ENCODE measurements around the gene RTP2.

Gene RTP2

DNA sequence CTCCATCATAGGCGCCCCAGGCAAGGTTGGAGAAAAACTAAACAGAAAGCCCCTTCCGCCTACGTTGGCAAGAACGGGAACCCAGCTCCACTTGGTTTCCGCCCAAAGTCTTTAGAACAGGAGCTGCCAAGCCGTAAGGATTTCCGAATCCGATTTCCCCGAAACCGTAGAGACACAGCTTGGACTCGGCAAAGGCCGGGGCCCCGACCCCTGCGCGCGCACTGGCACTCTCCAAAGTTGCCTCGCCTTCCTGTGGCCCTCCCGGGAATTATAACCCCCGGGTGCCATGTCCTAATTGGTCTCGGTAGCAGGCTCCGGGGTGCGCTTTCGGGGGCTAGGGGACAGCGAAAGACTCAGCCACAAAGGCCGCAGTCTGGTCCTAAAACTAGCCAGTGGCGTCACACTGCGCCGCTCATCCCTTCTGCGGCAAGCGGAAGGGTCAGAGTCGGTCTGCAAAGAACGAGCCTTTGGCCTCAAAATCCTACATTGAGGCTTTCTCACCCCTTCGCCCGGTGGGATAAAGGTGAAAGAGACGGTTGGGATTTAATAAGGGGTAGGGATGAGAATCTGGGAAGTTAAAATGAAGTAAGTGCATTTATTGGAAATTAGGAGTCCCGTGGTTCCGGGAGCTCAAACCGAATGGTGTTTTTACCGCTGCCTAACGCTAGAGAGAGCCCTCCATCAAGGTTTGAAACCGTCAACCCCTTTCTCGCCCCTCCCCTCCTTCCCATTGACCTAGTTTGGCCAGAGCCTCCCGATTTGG lies 36.2 kb upstream of the RTP2 start:
- peak; percentile 87 for DNase-seq (ENCODE audit: low spot score)
- no peak for FAIRE-seq

DNA sequence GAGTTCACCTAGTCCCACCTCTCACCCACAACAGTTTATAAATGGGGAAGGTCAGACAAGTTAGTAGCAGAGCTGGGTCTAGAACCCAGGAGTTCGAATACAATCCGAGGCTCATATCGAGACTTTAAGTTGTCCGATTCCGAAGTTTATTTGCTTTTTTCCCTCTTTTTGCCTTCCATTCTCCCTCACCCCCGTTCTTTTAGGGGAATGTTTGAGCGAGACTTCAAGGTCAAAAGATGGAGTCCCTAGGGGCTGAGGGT lies 35.6 kb upstream of the RTP2 start:
- DNase-seq (ENCODE audit: low spot score), result no peak
- no peak for FAIRE-seq

DNA sequence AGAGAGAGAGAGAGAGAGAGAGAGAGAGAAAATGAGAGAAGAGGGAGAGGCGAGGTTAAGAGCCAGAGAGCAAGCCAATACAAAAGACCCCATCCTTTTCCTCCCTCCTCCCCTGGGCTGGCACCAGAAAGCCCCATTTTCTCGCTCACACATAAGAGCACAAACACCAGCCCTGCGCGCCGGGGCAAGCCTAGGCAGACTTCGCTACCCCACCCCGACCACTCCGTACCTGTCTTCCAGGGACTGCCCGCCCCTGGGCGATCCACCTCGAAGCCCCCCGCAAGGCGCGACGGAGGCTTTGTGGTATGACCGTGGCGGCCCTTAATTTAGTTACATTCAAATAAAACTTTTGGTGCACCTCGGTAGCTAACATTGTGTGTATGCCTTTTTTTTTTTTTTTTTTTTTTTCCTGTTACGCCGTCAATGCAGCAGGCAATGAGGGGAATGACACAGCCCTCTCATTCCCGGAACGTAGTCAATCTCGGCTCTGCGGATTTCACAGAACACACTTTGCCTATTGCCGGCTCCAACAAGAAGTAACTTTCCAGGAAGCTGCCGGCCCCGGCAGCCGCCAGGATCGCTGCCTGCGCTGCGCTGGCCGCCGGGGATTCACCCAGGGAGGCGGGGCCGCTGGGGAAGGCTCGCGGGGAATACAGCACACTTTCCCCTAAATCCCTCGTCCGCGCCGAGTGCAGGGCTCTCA lies 35.2 kb upstream of the RTP2 start:
- no peak for FAIRE-seq
- DNase-seq (ENCODE audit: low spot score), result no peak

DNA sequence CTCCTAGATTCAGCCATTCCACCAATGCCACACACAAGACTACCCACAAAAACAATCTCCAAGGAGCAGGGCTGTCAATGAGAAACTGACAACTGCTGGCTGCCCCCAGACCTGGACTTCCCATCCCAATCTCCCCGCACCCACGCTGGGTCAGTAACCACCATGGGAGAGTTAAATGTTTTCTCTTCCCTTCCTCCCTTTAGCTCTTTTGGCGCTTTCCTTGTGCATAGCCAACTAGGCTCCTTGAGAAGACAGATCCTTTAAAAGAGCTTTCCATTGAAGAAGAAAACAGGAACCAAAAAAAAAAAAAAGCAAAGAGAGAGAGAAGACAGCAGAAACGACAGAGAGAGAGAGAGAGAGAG lies 34.6 kb upstream of the RTP2 start:
- DNase-seq (ENCODE audit: low spot score), result no peak
- no peak for FAIRE-seq

DNA sequence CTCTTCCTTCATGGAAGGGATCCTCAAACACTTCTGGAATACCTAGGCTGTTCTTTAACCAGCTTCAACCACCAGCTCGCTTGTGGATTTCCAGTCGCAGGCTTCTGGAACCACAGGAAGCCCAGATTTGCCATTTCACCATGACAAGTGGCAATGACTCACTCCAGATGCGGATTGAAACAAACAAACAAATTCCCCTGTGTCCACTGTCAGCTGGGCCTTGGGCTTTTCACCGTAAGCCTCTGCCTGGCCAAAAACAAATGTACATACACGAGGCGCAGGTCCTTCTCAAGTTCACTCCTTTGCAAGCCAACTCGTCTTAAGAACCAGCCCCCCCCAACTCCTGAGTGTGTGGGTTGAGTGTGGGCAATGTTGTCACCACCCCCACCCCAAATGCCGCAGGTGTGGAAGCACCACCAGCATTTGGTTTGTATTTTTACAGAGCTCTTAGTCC lies 34.1 kb upstream of the RTP2 start:
- FAIRE-seq (no peak), DNase-seq (ENCODE audit: low spot score) (no peak)

DNA sequence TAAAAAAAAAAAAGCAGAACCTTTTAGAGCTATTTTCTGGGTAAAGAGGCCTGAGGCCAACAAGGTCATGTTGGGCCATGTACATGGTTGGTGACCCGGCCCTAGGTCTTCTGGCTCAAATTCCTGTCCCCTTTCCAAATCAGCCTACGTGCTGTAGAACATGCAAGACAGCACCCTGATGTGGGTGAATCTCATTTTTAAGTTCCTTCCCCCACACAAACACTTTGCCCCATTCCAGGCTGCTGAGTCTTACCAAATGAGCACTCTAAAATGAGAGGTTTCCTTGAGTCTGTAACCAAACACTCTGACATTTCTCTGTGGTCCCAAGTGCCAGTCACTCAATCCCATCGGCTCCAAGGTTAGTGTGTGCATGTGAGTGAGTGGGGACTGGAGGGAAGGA lies 33.5 kb upstream of the RTP2 start:
- no peak for FAIRE-seq
- no peak for DNase-seq (ENCODE audit: low spot score)

DNA sequence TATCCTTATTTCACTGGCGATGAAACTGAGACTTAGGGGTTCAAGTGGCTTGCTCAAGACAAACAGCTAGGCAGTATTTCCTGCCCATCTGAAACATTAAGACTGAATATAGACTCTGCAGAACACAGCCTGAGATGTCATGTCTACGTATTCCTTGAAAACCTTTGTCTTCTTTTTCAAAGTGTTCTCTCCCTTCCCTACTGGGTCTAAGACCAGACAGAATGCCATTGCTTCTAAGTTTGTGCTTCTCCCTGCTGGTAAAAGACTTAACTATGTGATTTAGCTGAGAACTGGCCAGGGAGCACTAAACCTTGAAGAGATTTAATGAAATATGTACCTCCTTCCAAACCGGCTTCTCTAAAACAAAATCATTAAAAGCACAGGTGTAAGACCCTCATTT lies 33.0 kb upstream of the RTP2 start:
- FAIRE-seq, result no peak
- DNase-seq (ENCODE audit: low spot score), result no peak

DNA sequence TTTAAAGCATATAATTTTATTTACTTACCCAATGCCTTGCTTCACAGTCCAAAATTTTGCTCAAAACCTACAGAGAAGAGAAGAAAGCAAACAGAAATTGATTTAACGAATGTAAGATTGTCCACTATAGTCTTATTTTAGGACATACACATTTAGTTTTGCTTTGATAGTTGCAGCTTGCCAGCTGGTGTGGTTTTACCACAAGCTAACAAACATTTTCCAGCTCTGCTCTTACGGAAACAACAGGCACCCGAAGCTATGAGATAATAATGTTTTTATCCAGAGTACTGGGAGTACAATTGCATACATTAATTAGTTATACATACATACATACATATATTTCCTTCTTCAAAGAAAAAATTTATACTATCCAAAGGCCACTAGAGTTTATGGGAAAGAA lies 32.5 kb upstream of the RTP2 start:
- no peak for FAIRE-seq

DNA sequence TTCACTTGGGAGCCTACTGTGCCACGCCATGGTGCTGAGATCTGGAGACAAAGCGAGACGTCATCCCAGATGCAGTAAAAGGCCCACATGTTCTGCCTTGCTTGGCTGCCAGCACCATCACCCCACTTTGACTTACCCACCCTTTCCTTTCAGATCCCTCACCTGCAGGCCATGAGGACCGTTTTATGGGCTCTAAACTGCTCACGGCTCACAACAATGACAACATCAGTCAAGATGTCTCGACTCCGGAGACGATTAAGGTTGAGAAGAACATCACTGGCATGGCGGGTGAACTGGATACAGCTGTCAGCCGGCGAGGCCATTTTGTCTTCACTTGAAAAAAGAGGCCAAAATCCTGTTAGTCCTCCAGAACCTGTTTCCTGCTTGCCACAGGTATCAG lies 31.0 kb upstream of the RTP2 start:
- FAIRE-seq, result no peak
- no peak for DNase-seq (ENCODE audit: low spot score)

More for the DNA sequence above, 32.5 kb upstream of the RTP2 start:
- no peak for DNase-seq (ENCODE audit: low spot score)

DNA sequence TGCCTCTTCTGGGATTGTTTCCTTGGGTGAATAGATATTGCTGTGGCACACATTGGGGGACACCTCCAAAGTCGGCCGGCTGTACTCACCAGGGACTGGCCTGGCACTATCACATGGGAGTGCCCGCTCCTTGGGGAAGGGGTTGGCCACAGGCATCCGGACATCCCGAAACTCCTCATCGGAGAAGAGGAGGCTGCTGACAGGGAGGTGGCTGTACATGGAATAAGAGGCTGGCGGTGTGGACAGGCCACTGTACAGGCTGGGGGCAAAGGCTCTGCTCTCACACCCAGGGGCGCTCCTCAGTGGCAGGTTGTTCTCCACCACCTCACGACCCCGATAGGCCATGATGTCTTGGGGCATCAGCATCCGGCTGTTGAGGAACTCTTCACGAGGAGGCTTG lies 27.2 kb upstream of the RTP2 start:
- FAIRE-seq, result no peak
- DNase-seq (ENCODE audit: low spot score), result no peak

DNA sequence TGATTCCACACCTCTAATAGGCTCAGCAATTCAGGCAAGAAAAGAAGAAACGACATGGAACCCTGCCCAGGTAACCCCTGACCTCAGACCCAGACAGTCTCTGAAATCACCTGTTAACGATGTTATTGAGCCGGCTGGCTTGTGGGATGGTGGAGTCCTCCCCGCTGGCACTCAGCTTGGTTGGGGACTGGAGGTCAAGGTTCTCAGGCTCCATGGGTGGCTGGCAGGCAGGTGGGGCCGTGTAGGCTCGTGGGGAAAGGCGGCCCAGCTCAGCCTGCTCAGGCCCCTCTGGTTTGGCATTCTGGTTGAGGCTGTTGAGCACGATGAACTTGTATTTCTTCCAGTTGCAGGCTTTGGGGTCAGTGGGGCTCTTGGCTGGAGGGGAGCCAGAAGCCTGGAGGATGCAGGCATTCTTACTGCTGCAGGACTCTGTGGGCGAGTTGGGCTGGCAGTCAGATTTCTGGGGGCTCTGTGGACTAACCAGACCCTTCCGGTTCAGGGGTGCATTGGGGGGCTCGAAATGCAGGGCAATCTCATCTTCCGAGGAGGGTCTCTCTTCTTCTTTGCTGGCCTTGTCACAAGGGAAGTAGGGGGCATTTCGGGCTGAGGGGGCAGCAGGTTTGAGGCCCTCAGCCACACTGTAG lies 26.7 kb upstream of the RTP2 start:
- DNase-seq (ENCODE audit: low spot score), result no peak
- FAIRE-seq, result no peak

DNA sequence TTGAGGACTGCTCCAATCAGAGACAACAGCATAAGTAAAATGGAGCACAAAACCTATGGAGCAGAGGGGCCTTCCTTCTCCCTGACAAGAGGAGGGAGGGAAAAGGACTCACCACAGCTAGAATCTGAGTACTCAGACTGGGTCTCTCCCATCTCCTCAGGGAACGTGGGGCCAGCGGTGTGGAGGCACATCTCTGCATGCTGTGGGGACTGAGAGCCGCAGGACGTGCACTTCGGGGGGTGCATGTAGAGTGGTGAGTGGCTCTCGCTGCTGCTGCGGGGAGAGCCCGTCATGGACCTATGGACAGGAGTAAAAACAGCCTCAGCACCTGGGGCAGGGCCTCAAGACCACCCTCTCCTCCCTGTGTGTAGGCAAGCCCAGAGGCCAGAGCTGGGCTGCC lies 25.9 kb upstream of the RTP2 start:
- DNase-seq (ENCODE audit: low spot score), result no peak
- FAIRE-seq, result no peak

DNA sequence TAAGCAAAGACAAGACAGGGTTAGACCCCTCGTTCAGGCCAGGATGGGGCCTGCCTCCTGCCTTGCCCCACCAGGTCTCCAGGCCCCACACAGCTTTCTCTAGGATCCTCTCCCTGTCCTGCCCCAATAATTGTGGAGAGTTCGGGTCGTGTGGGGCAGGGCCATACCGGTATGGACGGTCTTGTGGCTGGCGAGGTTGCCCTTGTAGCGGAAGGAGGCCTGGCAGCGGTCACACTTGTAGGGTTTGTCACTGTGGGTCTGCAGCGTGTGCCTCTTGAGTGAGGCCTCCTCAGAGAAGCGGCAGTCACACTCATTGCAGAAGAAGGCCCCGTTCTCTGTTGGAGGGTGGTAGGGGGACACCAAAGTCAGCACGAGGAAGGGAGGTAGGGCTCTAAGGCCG lies 24.2 kb upstream of the RTP2 start:
- DNase-seq (ENCODE audit: low spot score), result no peak
- no peak for FAIRE-seq

DNA sequence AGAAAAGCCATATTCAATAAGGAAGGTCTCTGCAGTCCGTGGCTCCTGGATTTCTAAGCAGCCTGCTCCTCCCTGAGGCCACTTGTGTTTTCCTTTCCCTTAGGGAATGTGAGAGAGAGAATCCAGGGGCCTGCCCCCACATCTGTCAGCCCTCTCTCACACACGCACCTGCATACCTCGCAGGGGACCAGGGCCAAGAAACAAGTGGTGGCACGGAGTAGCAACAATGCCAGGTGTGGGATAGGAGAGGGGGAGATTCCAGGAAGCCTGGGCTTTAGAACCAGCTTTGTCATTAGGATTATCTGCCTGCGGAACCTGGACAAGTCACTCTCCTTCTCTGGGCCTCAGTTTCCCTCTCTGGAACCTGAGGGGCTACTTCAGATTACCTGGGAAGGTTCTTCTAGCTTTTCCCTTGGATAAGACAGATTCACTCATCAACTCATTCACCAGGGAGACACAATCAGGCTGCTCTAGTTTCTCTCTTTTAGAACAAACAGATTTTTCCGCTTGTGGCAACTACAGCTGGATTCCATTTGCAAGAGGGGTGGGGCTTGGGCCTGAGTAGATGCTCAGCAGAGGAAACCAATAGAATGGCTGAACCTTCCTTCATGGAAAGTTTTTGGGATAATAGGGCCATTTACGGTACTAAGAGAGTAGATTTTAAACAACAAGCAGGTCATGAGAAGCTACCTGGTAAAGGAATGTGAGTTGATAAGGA lies 23.5 kb upstream of the RTP2 start:
- FAIRE-seq, result no peak

DNA sequence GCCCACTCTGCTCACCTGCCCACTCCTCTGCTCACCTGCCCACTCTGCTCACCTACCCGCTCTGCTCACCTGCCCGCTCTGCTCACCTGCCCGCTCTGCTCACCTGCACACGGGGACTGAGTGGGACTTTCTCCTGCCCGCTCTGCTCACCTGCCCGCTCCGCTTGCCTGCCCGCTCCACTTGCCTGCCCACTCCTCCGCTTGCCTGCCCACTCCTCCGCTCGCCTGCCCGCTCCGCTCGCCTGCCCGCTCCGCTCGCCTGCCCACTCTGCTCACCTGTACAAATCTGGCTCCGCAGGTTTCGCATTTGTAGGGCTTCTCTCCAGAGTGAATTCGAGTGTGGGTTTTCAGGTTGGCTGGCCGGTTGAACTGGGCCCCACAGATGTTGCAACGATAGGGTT lies 22.9 kb upstream of the RTP2 start:
- no peak for DNase-seq (ENCODE audit: low spot score)
- FAIRE-seq, result no peak

More for the DNA sequence above, 23.5 kb upstream of the RTP2 start:
- DNase-seq (ENCODE audit: low spot score), result no peak

DNA sequence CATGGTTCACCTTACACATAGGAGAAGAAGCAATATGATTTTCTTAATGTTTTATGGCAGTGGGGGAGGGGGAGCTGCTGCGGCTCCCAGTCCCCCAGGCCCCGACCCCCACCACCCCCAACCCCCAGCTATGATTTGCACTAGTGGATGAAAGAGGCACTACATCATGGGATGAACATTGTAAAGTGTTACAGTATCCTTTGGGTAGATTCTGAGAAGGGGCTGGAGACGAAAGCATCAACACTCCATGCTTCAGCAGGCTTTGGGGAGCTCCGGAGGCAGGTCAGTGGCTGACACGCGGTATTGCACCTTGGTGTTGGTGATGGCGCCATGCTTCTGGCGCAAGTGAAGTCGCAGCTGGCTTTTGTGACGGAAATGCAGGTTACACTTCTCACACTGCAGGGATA lies 19.9 kb upstream of the RTP2 start:
- FAIRE-seq, result no peak
- DNase-seq (ENCODE audit: low spot score), result no peak

DNA sequence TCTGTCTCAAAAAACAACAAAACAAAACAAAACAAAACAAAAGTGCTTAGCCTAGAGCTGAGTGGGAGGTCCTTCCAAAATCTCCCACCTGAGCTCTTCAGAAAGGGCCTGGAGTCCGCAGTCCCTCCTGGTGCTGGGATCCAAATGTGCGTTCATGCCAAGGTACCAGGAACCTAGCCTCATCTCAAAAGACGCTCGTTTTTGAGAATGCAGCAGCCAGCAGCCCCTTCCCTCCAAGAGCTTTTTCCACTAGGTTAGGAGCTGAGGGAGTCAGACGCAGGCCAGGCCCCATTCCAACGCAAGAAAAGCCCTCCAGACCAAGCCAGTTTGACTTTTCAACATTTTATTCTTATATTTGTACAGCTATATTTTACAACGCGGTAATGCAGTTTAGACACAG lies 18.7 kb upstream of the RTP2 start:
- DNase-seq (ENCODE audit: low spot score), result no peak
- FAIRE-seq, result no peak

DNA sequence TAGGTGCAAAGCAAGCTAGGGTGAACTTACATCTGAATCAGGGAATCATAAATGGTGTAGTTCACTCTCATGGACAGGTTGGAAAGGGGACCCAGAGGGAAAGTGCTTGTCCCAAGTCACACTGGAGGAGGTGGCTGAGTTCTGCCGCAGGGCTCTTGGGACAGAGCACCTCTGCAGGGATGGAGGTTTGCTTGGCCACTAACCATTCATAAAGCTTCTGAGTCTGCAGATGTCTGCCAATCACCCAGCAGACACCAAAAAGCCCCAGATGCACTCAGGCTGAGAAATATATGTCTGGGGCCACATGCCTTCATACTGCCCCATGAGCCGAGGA lies 17.9 kb upstream of the RTP2 start:
- no peak for DNase-seq (ENCODE audit: low spot score)
- FAIRE-seq, result no peak

DNA sequence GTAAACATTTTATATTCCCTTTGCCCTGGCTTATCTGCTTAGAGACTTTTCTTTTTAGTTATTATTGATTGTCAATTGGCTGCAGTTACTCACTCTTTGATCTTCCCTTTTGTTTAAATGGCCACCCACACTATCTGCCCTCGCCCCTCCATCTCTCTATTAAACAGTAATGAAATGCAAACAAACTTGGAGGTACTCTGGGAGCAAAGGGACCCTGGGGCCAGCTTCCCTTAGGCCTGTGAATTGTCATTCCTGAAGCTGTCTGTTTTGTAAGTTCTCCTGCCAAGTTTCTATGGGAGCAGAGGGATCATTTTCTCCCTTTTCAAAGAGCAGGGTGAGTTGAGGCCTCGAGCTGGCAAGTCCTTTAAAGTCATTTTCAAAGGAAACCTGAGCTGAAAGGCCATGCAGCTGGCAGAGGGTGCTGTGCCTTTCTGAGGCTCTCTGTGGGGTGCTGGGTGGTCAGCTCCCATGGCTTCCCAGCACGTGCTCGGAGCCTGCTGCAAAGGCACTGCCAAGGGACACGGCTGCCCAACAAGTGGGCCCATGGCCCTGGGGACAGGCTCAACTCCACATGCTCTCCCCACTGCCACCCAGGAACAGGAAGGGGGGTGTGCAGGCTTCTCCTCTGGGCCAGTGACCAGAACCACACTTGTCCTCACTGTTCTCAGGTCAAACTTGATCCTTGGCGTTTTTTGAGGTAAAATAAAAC lies 17.4 kb upstream of the RTP2 start:
- DNase-seq (ENCODE audit: low spot score) (no peak), FAIRE-seq (no peak)

DNA sequence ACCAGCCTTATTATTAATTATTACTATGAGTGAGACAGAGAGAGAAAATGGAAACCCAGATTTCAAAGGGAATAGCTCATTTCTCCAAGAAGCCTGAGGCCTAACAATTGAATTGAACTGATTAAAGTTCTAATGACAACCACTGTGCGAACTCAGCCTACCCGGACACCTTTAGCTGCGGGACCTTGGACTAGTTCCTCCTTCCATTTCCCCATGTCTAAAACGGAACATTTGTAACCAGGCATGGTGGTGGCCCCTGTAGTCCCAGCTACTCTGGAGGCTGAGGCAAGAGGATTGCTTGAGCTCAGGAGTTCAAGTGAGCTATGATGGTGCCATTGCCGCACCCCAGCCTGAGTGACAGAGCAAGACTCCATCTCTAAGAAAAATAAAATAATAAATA lies 16.4 kb upstream of the RTP2 start:
- DNase-seq (ENCODE audit: low spot score), result no peak
- FAIRE-seq, result no peak

DNA sequence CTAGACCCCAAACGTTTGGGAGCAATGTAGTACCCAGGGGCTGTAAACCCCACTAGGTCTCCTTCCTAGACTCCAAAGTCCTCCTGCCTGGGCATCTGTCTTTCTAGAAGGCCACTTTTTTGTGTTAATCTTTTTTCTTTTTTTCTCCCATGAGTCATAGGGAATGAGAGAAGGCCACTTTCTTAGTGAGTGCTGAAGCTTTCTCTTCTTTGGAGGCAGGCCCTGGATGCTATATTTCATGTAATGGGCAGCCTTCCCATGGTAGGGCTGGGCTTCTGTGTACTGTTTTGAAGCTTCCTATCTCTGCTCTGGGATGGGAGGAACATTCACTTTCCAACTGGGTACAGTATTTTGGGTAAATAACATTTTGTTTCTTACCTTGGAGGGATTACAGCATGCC lies 15.2 kb upstream of the RTP2 start:
- no peak for FAIRE-seq
- no peak for DNase-seq (ENCODE audit: low spot score)

Measured in urothelium cell line (cell line).